ENCODE results near the gene SIK1. TPM values are rescaled to one million over a fixed set of nuclear protein-coding genes. Genes with fewer than 3 reads are reported as not detected.

Gene SIK1
- total RNA-seq = 1.3 and 5.0 TPM in 2 replicates

DNA sequence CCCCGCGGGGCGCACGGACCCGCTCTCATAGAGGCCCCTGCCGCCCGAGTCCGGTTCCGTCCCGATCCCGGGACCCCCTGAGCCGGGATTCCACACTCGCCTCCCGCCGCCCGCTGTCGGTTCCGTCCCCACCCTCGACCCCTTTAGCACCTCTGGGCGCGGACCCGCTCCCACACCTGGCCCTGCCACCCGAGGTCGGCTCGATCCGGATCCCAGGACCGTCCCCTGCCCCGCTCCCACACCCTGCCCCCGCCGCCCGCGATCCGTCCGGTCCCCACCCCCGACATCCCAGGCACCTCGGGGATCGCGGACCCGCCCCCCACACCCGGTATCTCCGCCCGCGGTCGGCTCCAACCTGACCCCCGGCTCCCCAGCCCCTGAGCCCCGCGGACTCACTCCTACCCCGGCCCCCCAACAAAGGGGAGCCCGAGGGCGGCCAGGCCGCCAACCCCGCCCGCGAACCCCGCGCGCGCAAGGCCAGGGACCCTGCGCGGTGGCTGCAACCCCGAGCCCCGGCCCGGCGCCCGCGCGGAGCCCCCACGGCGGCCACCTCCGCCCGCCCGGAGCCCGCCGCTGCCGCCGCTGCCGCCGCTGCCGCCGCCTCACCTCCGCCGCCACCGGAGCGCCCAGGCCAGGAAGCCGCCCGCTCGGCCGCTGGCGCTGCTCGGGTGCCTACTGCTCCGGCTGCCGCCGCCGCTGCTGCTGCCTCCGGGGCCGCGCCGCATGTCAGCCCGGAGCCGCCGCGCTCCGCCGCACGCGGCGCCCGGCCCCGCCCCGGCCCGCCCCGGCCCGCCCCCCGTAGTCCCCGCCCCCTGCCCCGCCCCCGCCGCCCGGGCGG lies at the start of gene SIK1:
SIK1 (minus strand) TSS at position 728 of the 838 bp plus-strand sequence. CDS start 953 bp downstream, outside the sequence.

Other genes with a start within 250 kb of the SIK1 start
- gene HSF2BP, start 232.4 kb upstream of the SIK1 start, total RNA-seq = 2.6 TPM in 2 replicates
- 26.0 and 37.7 TPM in 2 replicates for gene RRP1B, start 232.4 kb upstream of the SIK1 start, total RNA-seq

All from hair follicular keratinocyte (primary cell).